GM19099 (cell line): ENCODE data around the gene OR51M1.

Experiments used
- POLR2A ChIP-seq: IDR thresholded peaks from 3 replicates; pipeline ENCODE4 v1.6.1; 2011; ENCODE audit warnings: low read depth; ENCODE audit not compliant: insufficient read length; ENCODE audit errors: extremely low read depth

The OR51M1 gene

GRCh38 chr11:5383576-5383975 lies at the start of gene OR51M1:
TSS of gene OR51M1 (plus strand) at chr11:5383812. CDS start at chr11:5389399, 5,587 bp downstream.
- TF ChIP-seq POLR2A, result no peak

DNA sequence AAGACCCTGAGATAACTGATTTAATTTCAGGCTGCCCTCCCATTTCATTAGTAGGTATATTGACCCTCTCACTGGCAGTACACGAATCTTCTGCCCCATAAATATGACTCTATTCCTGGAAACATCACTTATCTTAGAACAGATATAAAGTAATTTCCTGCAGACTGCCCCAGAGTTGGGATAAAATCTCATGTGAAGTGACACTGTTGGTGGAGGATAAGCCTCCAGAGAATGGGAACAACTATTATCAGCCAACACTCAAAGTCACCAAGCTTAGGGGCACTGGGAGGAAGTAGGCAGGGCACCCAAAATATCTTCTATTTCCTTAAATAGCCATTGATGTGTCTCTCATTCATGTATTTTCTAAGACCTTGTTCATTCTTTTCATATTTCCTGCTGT lies 48.4 kb upstream of the OR51M1 start:
- no peak for TF ChIP-seq POLR2A

- no peak for TF ChIP-seq POLR2A
Measured at GRCh38 chr11:5336331-5336730, 47.3 kb upstream of the OR51M1 start.

DNA sequence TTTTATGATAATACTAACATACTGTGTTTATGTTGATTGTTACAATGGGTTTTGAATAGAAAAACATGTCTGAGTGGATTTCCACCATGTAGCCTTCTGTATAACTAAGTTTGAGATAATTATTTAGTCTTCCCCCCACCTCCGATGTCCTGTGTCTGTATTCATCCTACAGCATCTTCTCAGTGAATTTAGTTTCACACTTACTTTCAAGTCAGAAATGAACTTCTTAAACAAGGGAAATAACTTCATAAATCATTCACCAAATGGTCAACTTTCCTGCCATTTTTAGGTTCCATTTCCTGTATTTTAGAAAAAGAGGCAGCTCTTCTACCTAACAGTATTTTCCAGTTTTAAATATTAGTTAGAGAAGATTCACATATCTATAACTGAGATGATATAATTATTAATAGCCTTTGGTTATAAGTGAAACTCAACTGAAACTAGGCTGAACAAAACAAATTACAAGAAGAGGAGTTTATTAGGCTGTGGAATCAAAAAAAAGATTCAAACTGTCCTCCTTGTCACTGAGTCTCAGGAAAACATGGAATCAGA lies 43.8 kb upstream of the OR51M1 start:
- TF ChIP-seq POLR2A, result no peak

GRCh38 chr11:5343474-5344335 lies 39.9 kb upstream of the OR51M1 start, which contains the start of gene OR51B5:
TSS of gene OR51B5 (minus strand) at chr11:5343524. CDS start at chr11:5343524, 0 bp downstream.
- no peak for TF ChIP-seq POLR2A

DNA sequence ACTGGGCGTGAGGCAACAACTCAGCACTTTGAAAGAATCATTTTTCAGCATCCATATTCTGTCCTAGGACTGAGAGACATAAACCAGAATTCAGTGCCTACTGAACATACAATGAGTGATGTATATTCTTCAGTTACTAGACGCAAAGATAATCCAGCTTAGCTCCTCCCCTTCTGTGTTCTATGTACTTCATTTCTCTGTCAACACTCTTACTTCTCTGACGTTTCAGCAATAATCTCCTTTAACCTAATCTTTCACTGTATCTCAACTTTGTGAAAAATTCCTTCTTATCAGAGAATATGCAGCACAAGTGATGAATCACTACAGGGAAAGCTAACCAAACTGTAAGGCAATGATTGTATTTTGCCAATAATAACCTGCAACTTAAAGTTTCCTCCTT lies 37.8 kb upstream of the OR51M1 start:
- TF ChIP-seq POLR2A, result no peak

DNA sequence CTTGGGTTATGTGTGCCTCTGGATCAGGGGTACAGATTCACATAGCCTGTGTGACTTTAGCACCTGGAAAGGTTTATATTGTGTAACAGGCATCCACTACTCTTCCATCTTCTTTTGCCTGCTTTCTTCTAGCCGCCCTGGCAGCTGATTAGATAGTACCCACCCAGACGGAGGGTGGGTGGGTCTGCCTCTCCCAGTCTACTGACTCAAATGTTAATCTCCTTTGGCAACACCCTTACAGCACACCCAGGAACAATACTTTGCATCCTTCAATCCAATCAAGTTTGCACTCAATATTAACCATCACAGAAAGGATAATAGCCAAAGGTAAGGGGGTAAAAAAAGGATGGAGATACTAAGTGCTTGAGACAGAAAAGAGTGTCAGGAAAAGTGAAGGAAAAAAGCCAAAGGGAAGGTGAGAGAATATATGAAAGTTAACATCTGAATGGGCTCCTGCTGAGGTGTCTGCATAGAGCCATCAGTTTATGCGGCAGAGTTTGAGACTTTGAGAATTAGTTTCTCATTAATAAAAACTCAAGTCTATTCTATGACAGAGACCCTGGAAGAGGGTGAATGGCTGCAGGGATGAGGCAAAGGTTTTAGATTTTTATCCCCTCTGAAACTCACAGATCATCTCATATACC lies 34.9 kb upstream of the OR51M1 start:
- no peak for TF ChIP-seq POLR2A

- TF ChIP-seq POLR2A, result no peak
Measured at GRCh38 chr11:5349550-5349949, 34.1 kb upstream of the OR51M1 start.

DNA sequence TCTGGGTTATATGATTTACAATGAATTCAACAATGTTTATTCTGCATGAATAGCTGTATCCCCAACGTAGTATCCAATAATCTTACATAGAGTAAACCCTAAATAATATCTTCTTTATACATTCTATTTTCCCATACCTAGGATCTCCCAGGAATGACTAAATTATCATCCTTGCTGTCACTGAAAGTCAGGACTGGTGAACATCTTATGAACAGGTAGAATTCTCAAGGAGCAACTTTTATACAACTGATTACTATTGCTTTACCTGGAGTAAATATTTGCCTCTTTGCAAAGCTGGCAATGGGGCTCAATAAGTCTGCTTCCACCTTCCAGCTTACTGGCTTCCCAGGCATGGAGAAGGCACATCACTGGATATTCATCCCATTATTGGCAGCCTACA lies 32.4 kb upstream of the OR51M1 start, which contains the start of gene OR51B6:
TSS of gene OR51B6 (plus strand) at position 301 of the 400 bp plus-strand sequence. CDS start at position 301, 0 bp downstream.
- TF ChIP-seq POLR2A, result no peak

DNA sequence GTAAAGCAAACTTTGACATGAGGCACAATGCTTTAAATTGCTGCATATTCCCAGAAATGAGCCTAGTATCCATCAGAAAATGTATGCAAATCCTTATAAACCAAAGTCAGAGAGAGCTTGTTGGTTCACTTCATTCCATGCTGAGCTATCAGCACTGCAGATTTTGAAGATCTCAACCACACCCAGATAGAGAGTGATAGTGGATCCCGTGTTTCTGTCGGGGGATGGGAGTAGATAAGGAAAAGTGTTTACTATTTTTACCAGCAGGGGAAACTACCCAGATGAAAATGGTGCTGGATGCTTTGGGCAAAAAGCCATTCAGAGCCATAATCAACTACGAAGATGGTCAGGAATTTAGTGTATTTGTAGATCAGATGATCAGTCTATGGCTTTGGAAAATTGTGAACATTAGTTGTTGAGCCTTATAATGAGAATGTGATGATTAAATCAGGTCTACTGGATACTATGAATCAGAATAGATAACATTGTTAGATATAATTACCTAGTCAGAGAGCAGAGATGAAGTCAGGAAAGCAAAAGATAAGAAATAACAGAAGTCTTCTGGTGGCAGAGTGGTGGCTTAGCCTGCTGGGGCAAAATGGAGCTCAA lies 21.5 kb upstream of the OR51M1 start:
- no peak for TF ChIP-seq POLR2A

- no peak for TF ChIP-seq POLR2A
Measured at GRCh38 chr11:5363679-5364078, 19.9 kb upstream of the OR51M1 start.

GRCh38 chr11:5364214-5364613 lies 19.4 kb upstream of the OR51M1 start:
- no peak for TF ChIP-seq POLR2A

- no peak for TF ChIP-seq POLR2A
Measured at GRCh38 chr11:5366856-5367255, 16.8 kb upstream of the OR51M1 start.

DNA sequence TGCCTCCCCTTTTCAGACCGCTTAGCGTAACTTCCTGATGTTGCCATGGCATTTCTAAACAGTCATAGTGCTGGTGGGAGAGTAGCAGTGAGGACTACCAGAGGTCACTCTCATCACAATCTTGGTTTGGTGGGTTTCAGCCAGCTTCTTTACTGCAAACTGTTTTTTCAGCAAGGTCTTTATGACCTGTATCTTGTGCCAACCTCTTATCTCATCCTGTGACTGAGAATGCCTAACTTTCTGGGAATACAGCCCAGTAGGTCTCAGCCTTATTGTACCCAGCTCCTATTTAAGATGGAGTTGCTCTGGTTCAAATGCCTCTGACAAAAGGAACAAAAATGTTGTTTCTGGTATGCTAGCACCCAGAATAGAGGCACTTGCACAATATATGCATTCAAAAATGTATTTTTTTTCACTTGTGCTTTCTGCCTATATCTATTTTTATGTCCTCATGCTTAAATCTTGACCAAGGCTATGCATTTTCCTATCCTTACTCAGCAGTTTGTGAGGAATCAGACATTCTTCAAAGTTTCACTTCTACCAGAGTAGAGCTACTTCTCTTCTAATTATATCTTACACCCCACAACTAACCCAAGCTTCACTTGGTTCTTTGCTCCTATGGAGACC lies 16.1 kb upstream of the OR51M1 start:
- TF ChIP-seq POLR2A, result no peak
